Fibroblast of villous mesenchyme (primary cell): ENCODE results near the gene CTNND2. TPM values are rescaled to one million over a fixed set of nuclear protein-coding genes. Genes with fewer than 3 reads are reported as not detected.

ENCODE experiments used
- DNase-seq: peaks from one replicate; pipeline ENCODE4 v3.0.0-alpha.2; 2010; ENCODE audit warnings: low read depth
- H3K4me3 ChIP-seq: 2 replicates; pipeline ENCODE4 v1.5.1; 2011; ENCODE audit warnings: low read depth, mild to moderate bottlenecking, low read length
- total RNA-seq: library from RNA; depleted of rRNA; stranded (reverse); fragments of >200 nt; gene quantifications from 2 replicates; pipeline ENCODE4 v1.2.3, GENCODE V29; 2012
- TF ChIP-seq, protein P1 (sequence below): IDR thresholded peaks from 2 replicates; pipeline ENCODE4 v1.5.1; 2012; ENCODE audit warnings: low read depth, mild to moderate bottlenecking, low read length; ENCODE audit not compliant: insufficient read depth

Gene CTNND2
- total RNA-seq, 1 donor: not detected

DNA sequence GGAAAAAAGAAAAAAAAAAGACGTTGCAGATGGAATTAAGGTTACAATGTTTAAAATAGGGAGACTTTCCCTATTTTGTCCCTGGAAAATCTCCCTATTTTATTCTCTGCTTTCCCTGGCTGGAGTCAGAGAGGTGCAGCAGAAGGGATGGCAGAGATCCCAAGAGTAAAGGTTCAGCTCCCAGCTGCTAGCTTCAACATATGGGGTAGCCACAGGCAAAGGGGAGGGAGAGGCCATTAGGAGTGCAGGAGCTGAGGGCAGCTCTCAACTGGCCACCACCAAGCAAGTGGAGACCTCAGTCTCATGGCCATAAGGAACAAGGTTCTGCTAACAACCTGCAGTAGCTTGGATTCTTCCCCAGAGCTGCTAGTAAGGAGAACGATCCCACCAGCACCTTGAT lies 776.2 kb downstream of the CTNND2 start:
- no peak for DNase-seq
- TF ChIP-seq, protein P1, sequence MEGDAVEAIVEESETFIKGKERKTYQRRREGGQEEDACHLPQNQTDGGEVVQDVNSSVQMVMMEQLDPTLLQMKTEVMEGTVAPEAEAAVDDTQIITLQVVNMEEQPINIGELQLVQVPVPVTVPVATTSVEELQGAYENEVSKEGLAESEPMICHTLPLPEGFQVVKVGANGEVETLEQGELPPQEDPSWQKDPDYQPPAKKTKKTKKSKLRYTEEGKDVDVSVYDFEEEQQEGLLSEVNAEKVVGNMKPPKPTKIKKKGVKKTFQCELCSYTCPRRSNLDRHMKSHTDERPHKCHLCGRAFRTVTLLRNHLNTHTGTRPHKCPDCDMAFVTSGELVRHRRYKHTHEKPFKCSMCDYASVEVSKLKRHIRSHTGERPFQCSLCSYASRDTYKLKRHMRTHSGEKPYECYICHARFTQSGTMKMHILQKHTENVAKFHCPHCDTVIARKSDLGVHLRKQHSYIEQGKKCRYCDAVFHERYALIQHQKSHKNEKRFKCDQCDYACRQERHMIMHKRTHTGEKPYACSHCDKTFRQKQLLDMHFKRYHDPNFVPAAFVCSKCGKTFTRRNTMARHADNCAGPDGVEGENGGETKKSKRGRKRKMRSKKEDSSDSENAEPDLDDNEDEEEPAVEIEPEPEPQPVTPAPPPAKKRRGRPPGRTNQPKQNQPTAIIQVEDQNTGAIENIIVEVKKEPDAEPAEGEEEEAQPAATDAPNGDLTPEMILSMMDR: no peak
- H3K4me3 ChIP-seq: no peak overlapping the region

DNA sequence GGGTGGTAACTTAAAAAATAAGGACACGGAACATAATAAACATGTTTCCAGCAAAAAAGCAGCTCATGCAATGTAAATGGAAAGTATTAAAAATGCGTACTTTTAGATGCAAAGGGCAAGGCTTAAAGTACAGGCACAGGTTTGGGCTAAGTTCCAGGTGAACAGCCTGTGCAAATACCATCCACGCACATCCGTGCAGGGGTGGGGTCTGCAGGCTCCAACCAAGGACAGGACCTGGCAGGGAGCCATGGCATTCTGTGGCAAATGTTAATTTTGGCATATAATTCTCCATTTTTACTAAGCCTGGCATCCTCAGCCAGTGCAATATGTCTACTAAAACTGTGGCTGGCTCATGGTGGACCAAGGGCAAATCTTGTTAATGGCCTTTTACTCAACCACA lies 777.4 kb downstream of the CTNND2 start:
- TF ChIP-seq, protein P1: no peak
- DNase-seq: no peak
- no peak overlapping the region for H3K4me3 ChIP-seq

DNA sequence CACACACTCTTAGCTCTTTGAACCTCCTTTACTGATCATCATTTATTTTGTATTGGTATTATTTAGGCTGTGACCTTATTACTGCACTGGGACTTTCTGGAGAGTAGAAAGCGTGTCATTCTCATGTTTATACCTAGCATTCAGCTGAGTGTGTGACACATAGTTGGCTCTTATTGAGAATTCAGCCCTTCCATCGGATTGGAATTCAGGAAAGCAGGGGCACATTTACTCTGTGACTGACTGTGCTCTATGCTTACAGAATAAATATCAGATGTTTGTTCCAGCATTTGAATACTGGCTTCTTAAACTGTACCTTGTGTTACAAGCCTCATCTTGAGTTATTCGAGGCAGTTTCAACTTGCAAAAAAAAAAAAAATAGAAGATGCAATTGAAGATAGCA lies 782.4 kb downstream of the CTNND2 start:
- TF ChIP-seq, protein P1: no peak
- no peak for DNase-seq
- H3K4me3 ChIP-seq: no peak overlapping the region

DNA sequence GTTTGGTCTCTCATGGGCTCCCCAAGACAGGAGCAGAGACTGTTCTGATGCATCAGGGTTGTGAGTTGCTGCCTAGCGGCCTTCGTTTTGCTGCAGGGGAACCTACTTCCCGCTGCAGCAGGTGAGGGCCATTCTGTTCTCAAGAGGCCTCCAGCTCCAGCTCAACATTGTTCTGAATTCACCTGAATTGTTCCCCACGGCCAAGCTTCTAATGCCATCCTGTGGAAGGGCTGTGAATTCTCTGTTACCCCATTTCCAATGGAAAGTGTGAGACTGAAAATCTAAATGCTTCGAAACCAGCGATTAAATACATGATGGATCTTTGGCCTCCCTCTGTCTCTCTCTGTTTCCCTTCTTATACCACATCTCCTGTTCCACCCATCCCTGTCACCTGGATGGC lies 794.1 kb downstream of the CTNND2 start:
- TF ChIP-seq, protein P1: no peak
- no peak overlapping the region for H3K4me3 ChIP-seq
- no peak for DNase-seq

DNA sequence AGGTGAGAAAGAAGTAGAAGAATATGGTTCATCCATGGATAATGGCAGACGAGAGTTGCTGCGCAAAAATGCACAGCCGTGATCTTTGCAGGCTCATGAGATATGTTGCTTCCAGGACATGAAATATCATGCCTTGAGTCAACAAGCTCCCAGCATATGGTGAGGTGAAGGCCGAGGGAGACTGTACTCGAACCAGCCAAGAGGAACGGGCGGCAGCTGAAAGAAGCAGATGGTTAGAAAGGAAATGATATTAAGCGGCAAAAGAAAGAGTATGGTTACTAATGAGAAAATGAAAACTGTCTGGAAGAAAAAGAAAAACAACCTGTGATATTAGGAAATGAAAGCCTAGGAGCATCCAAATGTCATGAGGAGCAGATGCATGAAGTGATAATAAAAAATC lies 798.5 kb downstream of the CTNND2 start:
- TF ChIP-seq, protein P1: no peak
- DNase-seq: no peak
- no peak overlapping the region for H3K4me3 ChIP-seq

DNA sequence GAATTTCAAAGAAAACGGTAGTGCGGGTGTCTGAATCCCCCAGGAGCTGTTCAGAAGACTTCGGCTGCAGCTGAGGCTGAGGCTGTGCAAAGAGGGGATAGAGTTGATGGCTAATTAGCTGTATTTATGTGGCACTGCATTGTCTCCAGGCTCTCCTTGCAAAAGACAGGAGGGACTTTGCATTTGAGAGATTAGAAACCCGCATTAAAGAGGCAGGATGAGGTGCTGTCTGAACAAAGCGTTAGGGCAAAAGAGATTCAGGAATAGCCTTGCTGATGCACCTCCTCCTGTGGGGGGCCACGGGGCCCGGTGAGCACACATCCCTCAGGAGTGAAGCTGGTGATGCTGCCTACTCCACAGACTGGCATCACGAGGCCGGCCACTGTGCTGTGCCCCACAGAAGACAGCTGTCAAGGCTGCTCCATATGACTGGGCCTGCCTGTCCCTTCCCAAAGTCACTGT lies 799.6 kb downstream of the CTNND2 start:
- no peak for DNase-seq
- TF ChIP-seq, protein P1: no peak
- no peak overlapping the region for H3K4me3 ChIP-seq

DNA sequence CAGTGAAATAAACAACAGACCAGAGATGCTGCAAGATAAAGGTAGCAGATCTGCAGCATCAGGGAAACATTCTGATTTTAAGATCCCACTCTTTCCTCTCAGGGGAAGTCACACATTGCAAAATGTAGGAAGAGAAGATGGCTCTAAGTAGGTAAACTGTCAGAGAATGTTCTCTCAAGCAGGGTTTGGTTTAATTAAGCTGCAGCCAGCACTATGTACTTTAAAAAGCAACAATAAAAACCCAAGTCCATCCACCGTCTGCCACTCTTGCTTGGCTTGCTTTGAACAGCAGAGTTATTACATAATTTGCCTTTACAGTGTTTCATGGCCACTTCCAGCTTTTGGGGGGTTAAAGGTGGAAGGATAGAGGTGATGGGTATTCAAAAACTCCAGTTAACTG lies 800.0 kb downstream of the CTNND2 start:
- TF ChIP-seq, protein P1: no peak
- no peak for DNase-seq
- no peak overlapping the region for H3K4me3 ChIP-seq
